Thoracic aorta (tissue), 2 donors: ENCODE data around the gene PDE9A. TPM values are rescaled to one million over a fixed set of nuclear protein-coding genes. Genes with fewer than 3 reads are reported as not detected.

Experiments used
- ATAC-seq: fragments of 150-250 bp; one replicate; pipeline ENCODE4 v1.8.0; 2017; ENCODE audit warnings: low read depth; ENCODE audit not compliant: insufficient number of reproducible peaks, low FRiP score
- DNase-seq: peaks from one replicate; pipeline ENCODE4 v3.0.0-alpha.2; 2020; ENCODE audit warnings: low spot score
- H3K27ac ChIP-seq, 2 donors: fragments of 200-600 bp; sonication (generic); 1 replicate in 1 of 2; 2 replicates in 1 of 2; pipeline ENCODE4 v1.5.1; 2016; ENCODE audit warnings: mild to moderate bottlenecking in 2 of 2, moderate library complexity in 2 of 2
- H3K27me3 ChIP-seq: fragments of 200-600 bp; sonication (generic); replicated peaks from 2 replicates; pipeline ENCODE4 v1.6.0; 2016; ENCODE audit warnings: mild to moderate bottlenecking; ENCODE audit not compliant: insufficient read depth
- H3K36me3 ChIP-seq: fragments of 200-600 bp; sonication (generic); one replicate; pipeline ENCODE4 v1.5.1; 2016
- H3K4me1 ChIP-seq, 2 donors: fragments of 200-600 bp; sonication (generic); 1 replicate in 1 of 2; 2 replicates in 1 of 2; pipeline versions ENCODE4 v1.5.1 to v1.6.0; 2016; ENCODE audit warnings: low read depth in 2 of 2, mild to moderate bottlenecking in 1 of 2; ENCODE audit not compliant: control insufficient read depth in 1 of 2
- H3K4me3 ChIP-seq: fragments of 200-600 bp; sonication (generic); 2 replicates; pipeline ENCODE4 v1.5.1; 2016; ENCODE audit warnings: mild to moderate bottlenecking
- H3K9me3 ChIP-seq: fragments of 200-600 bp; sonication (generic); 2 replicates; pipeline ENCODE4 v1.5.1; 2016
- CTCF ChIP-seq: fragments of 200-600 bp; sonication (generic); IDR thresholded peaks from one replicate; pipeline ENCODE4 v1.5.1; 2019; ENCODE audit warnings: antibody characterized with exemption
- total RNA-seq, 2 donors: library from RNA; depleted of rRNA; stranded (reverse); fragments of >200 nt; gene quantifications; one replicate each; pipeline versions ENCODE4 v1.1.0 to v1.2.3, GENCODE V29; 2016

The PDE9A gene
- total RNA-seq, 2 donors from 2014 or later: 4.2 to 4.7 TPM

- H3K9me3 ChIP-seq: no peaks in the 10 kb centered on the region
- ATAC-seq (no peak), DNase-seq (no peak)
- H3K27ac ChIP-seq: no peak overlapping the region
- no peaks in the 10 kb centered on the region for H3K4me1 ChIP-seq
- H3K4me3 ChIP-seq: no peak overlapping the region
- no peaks in the 10 kb centered on the region for H3K27me3 ChIP-seq
- H3K36me3 ChIP-seq: no peaks in the 10 kb centered on the region
- TF ChIP-seq CTCF: no peak
Measured at GRCh38 chr21:42820616-42821465, 167.4 kb downstream of the PDE9A start.

Other genes starting within 250 kb of the PDE9A start
- gene UBASH3A, start 249.7 kb upstream of the PDE9A start, total RNA-seq: 1 to 10 TPM; 1.2 to 1.3 TPM
- gene RSPH1, start 157.4 kb upstream of the PDE9A start, total RNA-seq: under 1 TPM in 1 of 2 donors, not detected in 1; 0.27 TPM
- 1 to 10 TPM; 6.6 to 9.6 TPM for gene SLC37A1, start 139.8 kb upstream of the PDE9A start, total RNA-seq
- gene WDR4, start 225.9 kb downstream of the PDE9A start, total RNA-seq: 10 to 100 TPM; 10.3 to 18.5 TPM
- gene NDUFV3, start 239.7 kb downstream of the PDE9A start, total RNA-seq: 10 to 100 TPM; 42.8 to 65.8 TPM